Chondrocyte (in vitro differentiated cells): ENCODE results near the gene CCDC91. TPM values are rescaled to one million over a fixed set of nuclear protein-coding genes. Genes with fewer than 3 reads are reported as not detected.

ENCODE experiments used
- DNase-seq: peaks from one replicate; pipeline ENCODE4 v3.0.0; 2021; ENCODE audit warnings: mixed read lengths, low spot score
- H3K27ac Mint-ChIP-seq: one replicate; pipeline ENCODE4 v1.8.0; 2021; ENCODE audit warnings: mild to moderate bottlenecking, moderate library complexity, mixed read lengths; ENCODE audit not compliant: unreplicated experiment
- H3K27me3 Mint-ChIP-seq: 2 replicates; pipeline ENCODE4 v1.8.0; 2021; ENCODE audit warnings: low read depth, mixed read lengths
- H3K36me3 Mint-ChIP-seq: 2 replicates; pipeline ENCODE4 v1.8.0; 2021; ENCODE audit warnings: low read depth, mixed read lengths
- H3K4me1 Mint-ChIP-seq: 2 replicates; pipeline ENCODE4 v1.8.0; 2021; ENCODE audit warnings: low read depth, mild to moderate bottlenecking, mixed read lengths
- H3K4me3 Mint-ChIP-seq: one replicate; pipeline ENCODE4 v1.8.0; 2021; ENCODE audit warnings: mild to moderate bottlenecking, moderate library complexity, mixed read lengths; ENCODE audit not compliant: unreplicated experiment
- H3K9me3 Mint-ChIP-seq: 2 replicates; pipeline ENCODE4 v1.8.0; 2021; ENCODE audit warnings: low read depth, mixed read lengths
- total RNA-seq: library from RNA; stranded (reverse); gene quantifications from 3 replicates; pipeline ENCODE4 v1.2.1, GENCODE V29; 2021
- TF ChIP-seq, protein P1 (sequence below): fragments of 200-600 bp; sonication (generic); IDR thresholded peaks from 2 replicates; pipeline ENCODE4 v1.5.0; 2021; ENCODE audit warnings: antibody characterized with exemption, mild to moderate bottlenecking, moderate library complexity

Gene CCDC91
- total RNA-seq, 1 donor from 2014 or later: 17.7 TPM

GRCh38 chr12:28269851-28270250 lies 79.6 kb downstream of the CCDC91 start:
- H3K4me1 Mint-ChIP-seq: no peaks in the 10 kb centered on the region
- TF ChIP-seq, protein P1, sequence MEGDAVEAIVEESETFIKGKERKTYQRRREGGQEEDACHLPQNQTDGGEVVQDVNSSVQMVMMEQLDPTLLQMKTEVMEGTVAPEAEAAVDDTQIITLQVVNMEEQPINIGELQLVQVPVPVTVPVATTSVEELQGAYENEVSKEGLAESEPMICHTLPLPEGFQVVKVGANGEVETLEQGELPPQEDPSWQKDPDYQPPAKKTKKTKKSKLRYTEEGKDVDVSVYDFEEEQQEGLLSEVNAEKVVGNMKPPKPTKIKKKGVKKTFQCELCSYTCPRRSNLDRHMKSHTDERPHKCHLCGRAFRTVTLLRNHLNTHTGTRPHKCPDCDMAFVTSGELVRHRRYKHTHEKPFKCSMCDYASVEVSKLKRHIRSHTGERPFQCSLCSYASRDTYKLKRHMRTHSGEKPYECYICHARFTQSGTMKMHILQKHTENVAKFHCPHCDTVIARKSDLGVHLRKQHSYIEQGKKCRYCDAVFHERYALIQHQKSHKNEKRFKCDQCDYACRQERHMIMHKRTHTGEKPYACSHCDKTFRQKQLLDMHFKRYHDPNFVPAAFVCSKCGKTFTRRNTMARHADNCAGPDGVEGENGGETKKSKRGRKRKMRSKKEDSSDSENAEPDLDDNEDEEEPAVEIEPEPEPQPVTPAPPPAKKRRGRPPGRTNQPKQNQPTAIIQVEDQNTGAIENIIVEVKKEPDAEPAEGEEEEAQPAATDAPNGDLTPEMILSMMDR: no peak
- H3K9me3 Mint-ChIP-seq: peaks cover 23% of the 10 kb centered on the region
- DNase-seq: no peak
- no peak overlapping the region for H3K4me3 Mint-ChIP-seq
- H3K27ac Mint-ChIP-seq: no peak overlapping the region
- H3K27me3 Mint-ChIP-seq: no peaks in the 10 kb centered on the region
- H3K36me3 Mint-ChIP-seq: peaks cover 20% of the 10 kb centered on the region

GRCh38 chr12:28278499-28278898 lies 88.2 kb downstream of the CCDC91 start:
- no peaks in the 10 kb centered on the region for H3K27me3 Mint-ChIP-seq
- TF ChIP-seq, protein P1: no peak
- H3K36me3 Mint-ChIP-seq: peaks cover 8% of the 10 kb centered on the region
- DNase-seq: no peak
- no peak overlapping the region for H3K4me3 Mint-ChIP-seq
- H3K4me1 Mint-ChIP-seq: peaks cover 11% of the 10 kb centered on the region
- H3K27ac Mint-ChIP-seq: no peak overlapping the region
- H3K9me3 Mint-ChIP-seq: peaks cover 12% of the 10 kb centered on the region

DNA sequence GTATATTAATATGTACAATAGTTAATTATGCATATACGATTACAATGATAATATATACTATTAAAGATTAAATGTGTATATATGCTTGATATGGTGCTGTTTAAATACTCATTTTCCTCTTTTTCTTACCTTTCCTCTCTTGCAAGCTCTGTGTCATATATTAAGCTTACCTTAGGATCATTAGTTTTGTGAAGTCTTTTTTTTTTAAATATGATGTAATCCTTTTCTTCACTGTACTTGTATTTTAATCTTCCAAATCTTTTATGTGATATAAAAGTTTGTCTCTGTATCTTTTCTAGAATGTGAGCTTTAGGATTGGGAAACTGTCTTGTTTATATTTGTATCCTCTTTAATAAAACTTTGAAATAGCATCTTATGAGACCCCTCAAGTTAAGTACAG lies 88.7 kb downstream of the CCDC91 start:
- peaks cover 8% of the 10 kb centered on the region for H3K36me3 Mint-ChIP-seq
- no peak overlapping the region for H3K27ac Mint-ChIP-seq
- peaks cover 15% of the 10 kb centered on the region for H3K9me3 Mint-ChIP-seq
- no peak for DNase-seq
- TF ChIP-seq, protein P1: no peak
- peaks cover 11% of the 10 kb centered on the region for H3K4me1 Mint-ChIP-seq
- no peak overlapping the region for H3K4me3 Mint-ChIP-seq
- no peaks in the 10 kb centered on the region for H3K27me3 Mint-ChIP-seq

GRCh38 chr12:28286352-28286751 lies 96.1 kb downstream of the CCDC91 start:
- Mint-ChIP-seq H3K9me3 (peaks cover 39% of the 10 kb centered on the region), H3K27ac (no peak overlapping the region), H3K36me3 (peaks cover 18% of the 10 kb centered on the region), H3K4me3 (no peak overlapping the region), H3K27me3 (no peaks in the 10 kb centered on the region), H3K4me1 (no peaks in the 10 kb centered on the region)
- TF ChIP-seq, protein P1: no peak
- DNase-seq: no peak

DNA sequence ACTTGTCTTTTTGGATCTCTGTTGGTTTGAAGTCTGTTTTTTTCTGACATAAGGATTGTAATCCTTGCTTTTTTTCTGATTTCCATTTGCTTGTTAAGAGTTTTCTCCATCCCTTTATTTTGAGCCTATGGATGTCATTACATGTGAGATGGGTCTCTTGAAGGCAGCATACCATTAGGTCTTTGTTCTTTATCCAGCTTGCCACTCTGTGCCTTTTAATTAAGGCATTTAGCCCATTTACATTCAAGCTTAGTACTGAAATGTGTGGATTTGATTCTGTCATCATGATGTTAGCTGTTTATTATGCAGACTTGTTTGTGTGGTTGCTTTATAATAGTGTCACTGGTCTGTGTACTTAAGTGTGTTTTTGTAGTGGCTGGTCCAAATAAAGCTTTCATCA lies 100.0 kb downstream of the CCDC91 start:
- TF ChIP-seq, protein P1: no peak
- DNase-seq: no peak
- H3K27me3 Mint-ChIP-seq: no peaks in the 10 kb centered on the region
- peaks cover 10% of the 10 kb centered on the region for H3K4me1 Mint-ChIP-seq
- H3K4me3 Mint-ChIP-seq: no peak overlapping the region
- peaks cover 27% of the 10 kb centered on the region for H3K9me3 Mint-ChIP-seq
- no peak overlapping the region for H3K27ac Mint-ChIP-seq
- H3K36me3 Mint-ChIP-seq: peaks cover 16% of the 10 kb centered on the region
